PC-3 (cell line): ENCODE results near the gene HDAC10. TPM values are rescaled to one million over a fixed set of nuclear protein-coding genes. Genes with fewer than 3 reads are reported as not detected.

ENCODE experiments used
- ATAC-seq: fragments of 200-7000 bp; cut with Tn5 transposase; 2 replicates; pipeline ENCODE4 v1.9.1; 2020; ENCODE audit warnings: mild to moderate bottlenecking, moderate library complexity
- Bru-seq: library from RNA; stranded (reverse); fragments of 400-500 nt; gene quantifications from one replicate; lab custom pipeline; 2021; lab: Mats Ljungman, UMichigan
- BruChase-seq, 2 experiments: library from RNA; stranded (reverse); fragments of 400-500 nt; gene quantifications; one replicate each; lab custom pipeline; 2021; lab: Mats Ljungman, UMichigan
- BruUV-seq: library from RNA; stranded (reverse); fragments of 400-500 nt; replicated peaks from 2 replicates; lab custom pipeline; 2021; lab: Mats Ljungman, UMichigan
- CTCF ChIA-PET: fragments of 300-600 bp; sonication (Branson Sonifier 250); formaldehyde crosslinking; loops from one replicate; lab custom pipeline; 2022; ENCODE audit warnings: antibody characterized with exemption; lab: Charles Lee
- POLR2A ChIA-PET: fragments of 300-600 bp; sonication (Branson Sonifier 250); formaldehyde crosslinking; loops from one replicate; lab custom pipeline; 2022; ENCODE audit warnings: antibody characterized with exemption; ENCODE audit not compliant: unreplicated experiment; lab: Charles Lee
- DNase-seq: peaks from one replicate; pipeline ENCODE4 v3.0.0-alpha.2; 2015
- H2AFZ ChIP-seq: fragments of 300-600 bp; sonication (generic); 2 replicates; pipeline ENCODE4 v1.6.0; 2016; ENCODE audit warnings: antibody characterized with exemption, low read length
- H3F3A ChIP-seq: fragments of 300-600 bp; sonication (generic); one replicate; pipeline ENCODE4 v1.6.0; 2017; ENCODE audit warnings: antibody characterized with exemption, low read length, control low read depth, mild to moderate bottlenecking; ENCODE audit not compliant: unreplicated experiment
- H3K27ac ChIP-seq: fragments of 300-600 bp; sonication (generic); 2 replicates; pipeline ENCODE4 v1.5.1; 2016; ENCODE audit warnings: mild to moderate bottlenecking, low read length
- H3K27me3 ChIP-seq: fragments of 300-600 bp; sonication (generic); 2 replicates; pipeline ENCODE4 v1.6.1; 2016; ENCODE audit warnings: low read length, mixed read lengths
- H3K36me3 ChIP-seq: fragments of 300-600 bp; sonication (generic); 2 replicates; pipeline ENCODE4 v1.6.1; 2016; ENCODE audit warnings: low read depth, mixed run types, low read length, mixed read lengths
- H3K4me1 ChIP-seq: fragments of 300-600 bp; sonication (generic); 2 replicates; pipeline ENCODE4 v1.5.1; 2016; ENCODE audit warnings: low read length; ENCODE audit not compliant: insufficient read depth
- H3K4me2 ChIP-seq: fragments of 300-600 bp; sonication (generic); 2 replicates; pipeline ENCODE4 v1.6.0; 2016; ENCODE audit warnings: low read length
- H3K4me3 ChIP-seq: fragments of 300-600 bp; sonication (generic); 2 replicates; pipeline ENCODE4 v1.5.1; 2016; ENCODE audit warnings: mild to moderate bottlenecking, low read length, mixed read lengths
- H3K79me2 ChIP-seq: fragments of 300-600 bp; sonication (generic); 2 replicates; pipeline ENCODE4 v1.6.1; 2017; ENCODE audit warnings: low read length, mixed read lengths
- H3K9ac ChIP-seq: fragments of 300-600 bp; sonication (generic); 2 replicates; pipeline ENCODE4 v1.6.0; 2016; ENCODE audit warnings: mild to moderate bottlenecking, low read length
- H3K9me2 ChIP-seq: fragments of 300-600 bp; sonication (generic); replicated peaks from 2 replicates; pipeline ENCODE4 v1.6.1; 2016; ENCODE audit warnings: mixed run types, low read length, mixed read lengths
- H3K9me3 ChIP-seq: fragments of 300-600 bp; sonication (generic); 2 replicates; pipeline ENCODE4 v1.6.1; 2016; ENCODE audit warnings: low read length, mixed read lengths
- H4K20me1 ChIP-seq: fragments of 300-600 bp; sonication (generic); 2 replicates; pipeline ENCODE4 v1.6.1; 2016; ENCODE audit warnings: low read length, mixed read lengths
- EZH2 ChIP-seq: fragments of 300-600 bp; sonication (generic); IDR thresholded peaks from one replicate; pipeline ENCODE4 v1.6.1; 2017; ENCODE audit warnings: antibody characterized with exemption, mild to moderate bottlenecking, low read length; ENCODE audit not compliant: unreplicated experiment
- EZH2phosphoT487 ChIP-seq: fragments of 300-600 bp; sonication (generic); IDR thresholded peaks from 2 replicates; pipeline ENCODE4 v1.6.1; 2018; ENCODE audit warnings: mild to moderate bottlenecking, antibody characterized with exemption, low read length, borderline replicate concordance
- intact Hi-C: fragments of 100-400 bp; cut with micrococcal nuclease; formaldehyde crosslinking; loops from 2 replicates; pipeline ENCODE4 v1.9.0; 2023
- long read RNA-seq: library from polyadenylated mRNA; unstranded; transcript quantifications from one replicate; pipeline ENCODE4 v2.0.0, GENCODE V29; 2021; ENCODE audit not compliant: unreplicated experiment
- total RNA-seq: library from RNA; depleted of rRNA; stranded (reverse); fragments of >200 nt; gene quantifications from 2 replicates; pipeline ENCODE4 v1.2.3, GENCODE V29; 2014; rRNA removed
- TF ChIP-seq, protein P1 (sequence below): fragments of 300-600 bp; sonication (generic); conservative IDR thresholded peaks from 2 replicates; pipeline ENCODE4 v1.5.1; 2017; ENCODE audit warnings: antibody characterized with exemption, low read depth, mild to moderate bottlenecking, low read length

Gene HDAC10, protein sequence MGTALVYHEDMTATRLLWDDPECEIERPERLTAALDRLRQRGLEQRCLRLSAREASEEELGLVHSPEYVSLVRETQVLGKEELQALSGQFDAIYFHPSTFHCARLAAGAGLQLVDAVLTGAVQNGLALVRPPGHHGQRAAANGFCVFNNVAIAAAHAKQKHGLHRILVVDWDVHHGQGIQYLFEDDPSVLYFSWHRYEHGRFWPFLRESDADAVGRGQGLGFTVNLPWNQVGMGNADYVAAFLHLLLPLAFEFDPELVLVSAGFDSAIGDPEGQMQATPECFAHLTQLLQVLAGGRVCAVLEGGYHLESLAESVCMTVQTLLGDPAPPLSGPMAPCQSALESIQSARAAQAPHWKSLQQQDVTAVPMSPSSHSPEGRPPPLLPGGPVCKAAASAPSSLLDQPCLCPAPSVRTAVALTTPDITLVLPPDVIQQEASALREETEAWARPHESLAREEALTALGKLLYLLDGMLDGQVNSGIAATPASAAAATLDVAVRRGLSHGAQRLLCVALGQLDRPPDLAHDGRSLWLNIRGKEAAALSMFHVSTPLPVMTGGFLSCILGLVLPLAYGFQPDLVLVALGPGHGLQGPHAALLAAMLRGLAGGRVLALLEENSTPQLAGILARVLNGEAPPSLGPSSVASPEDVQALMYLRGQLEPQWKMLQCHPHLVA
- total RNA-seq: 25.8 and 34.5 TPM in 2 replicates
- Bru-seq, nascent RNA: percentile 54 among the genes with signal in this experiment
- percentile 76 among the genes with signal in this experiment for BruChase-seq, experiment 1, labeled RNA remaining after a 6-hour chase
- BruChase-seq, experiment 2, labeled RNA remaining after a 2-hour chase: percentile 66 among the genes with signal in this experiment
- long read RNA-seq, partial matches to known transcripts: 42 of 70 reads
- long read RNA-seq, other reads (novel, unspliced or antisense): 23 of 70 reads

GRCh38 chr22:50250555-50251476 lies at the start of gene HDAC10:
Gene HDAC10 (minus strand): TSS chr22:50251265. CDS start chr22:50251032, 233 bp downstream.
- H3K36me3 ChIP-seq: no peaks in the 10 kb centered on the region
- peak within 1 kb of the TSS; percentile 77 for H3K9ac ChIP-seq
- no peak for TF ChIP-seq EZH2
- no peak for TF ChIP-seq EZH2phosphoT487
- TF ChIP-seq, protein P1, sequence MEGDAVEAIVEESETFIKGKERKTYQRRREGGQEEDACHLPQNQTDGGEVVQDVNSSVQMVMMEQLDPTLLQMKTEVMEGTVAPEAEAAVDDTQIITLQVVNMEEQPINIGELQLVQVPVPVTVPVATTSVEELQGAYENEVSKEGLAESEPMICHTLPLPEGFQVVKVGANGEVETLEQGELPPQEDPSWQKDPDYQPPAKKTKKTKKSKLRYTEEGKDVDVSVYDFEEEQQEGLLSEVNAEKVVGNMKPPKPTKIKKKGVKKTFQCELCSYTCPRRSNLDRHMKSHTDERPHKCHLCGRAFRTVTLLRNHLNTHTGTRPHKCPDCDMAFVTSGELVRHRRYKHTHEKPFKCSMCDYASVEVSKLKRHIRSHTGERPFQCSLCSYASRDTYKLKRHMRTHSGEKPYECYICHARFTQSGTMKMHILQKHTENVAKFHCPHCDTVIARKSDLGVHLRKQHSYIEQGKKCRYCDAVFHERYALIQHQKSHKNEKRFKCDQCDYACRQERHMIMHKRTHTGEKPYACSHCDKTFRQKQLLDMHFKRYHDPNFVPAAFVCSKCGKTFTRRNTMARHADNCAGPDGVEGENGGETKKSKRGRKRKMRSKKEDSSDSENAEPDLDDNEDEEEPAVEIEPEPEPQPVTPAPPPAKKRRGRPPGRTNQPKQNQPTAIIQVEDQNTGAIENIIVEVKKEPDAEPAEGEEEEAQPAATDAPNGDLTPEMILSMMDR: no peak
- H3K4me1 ChIP-seq: peaks cover 11% of the 10 kb centered on the region; the same call in 1 of the 2 replicates
- H3K27ac ChIP-seq: no peak within 1 kb of the TSS
- TSS peak; percentile 17 for BruUV-seq
- H3K27me3 ChIP-seq: no peaks in the 10 kb centered on the region
- peaks cover 10% of the 10 kb centered on the region for H3K79me2 ChIP-seq
- no peaks in the 10 kb centered on the region for H4K20me1 ChIP-seq
- no peaks in the 10 kb centered on the region for H3K9me3 ChIP-seq
- peak within 1 kb of the TSS; percentile 70 for H2AFZ ChIP-seq
- no peaks in the 10 kb centered on the region for H3K9me2 ChIP-seq
- no peaks in the 10 kb centered on the region for H3F3A ChIP-seq
- intact Hi-C loops: loop anchor here (5.0 kb wide), 1 partner anchor 91 kb away; the partner anchor contains the start of gene PPP6R2
- CTCF ChIA-PET: interaction anchor here (0.7 kb wide), 2 partner anchors 54 to 257 kb away, joined by 3 to 8 read pairs; partner anchors contain the start of gene LMF2
- H3K4me2 ChIP-seq: peak within 1 kb of the TSS; percentile 91
- ATAC-seq (peak; percentile 51), DNase-seq (peak; percentile 63)
- H3K4me3 ChIP-seq: peak within 1 kb of the TSS; percentile 84
- POLR2A ChIA-PET: no interaction called here

GRCh38 chr22:50300620-50301257 lies 49.7 kb upstream of the HDAC10 start:
- no peak for TF ChIP-seq EZH2
- no peaks in the 10 kb centered on the region for H3K9me3 ChIP-seq
- H3K9ac ChIP-seq: no peak overlapping the region
- no TSS peak for BruUV-seq
- CTCF ChIA-PET: interaction anchor here (0.6 kb wide), 1 partner anchor 32 kb away, joined by 3 read pairs; no protein-coding TSS in a partner anchor
- peaks cover 4% of the 10 kb centered on the region; the same call in 1 of the 2 replicates for H4K20me1 ChIP-seq
- H3K9me2 ChIP-seq: no peaks in the 10 kb centered on the region
- H3K4me2 ChIP-seq: no peak overlapping the region
- H3K27me3 ChIP-seq: no peaks in the 10 kb centered on the region
- peaks cover 3% of the 10 kb centered on the region for H3F3A ChIP-seq
- peaks cover 42% of the 10 kb centered on the region for H3K4me1 ChIP-seq
- H2AFZ ChIP-seq: no peak overlapping the region
- ATAC-seq (no peak), DNase-seq (no peak)
- H3K79me2 ChIP-seq: peaks cover 89% of the 10 kb centered on the region
- no peak overlapping the region for H3K4me3 ChIP-seq
- H3K27ac ChIP-seq: no peak overlapping the region
- intact Hi-C loops: no loop called here
- H3K36me3 ChIP-seq: no peaks in the 10 kb centered on the region
- POLR2A ChIA-PET: no interaction called here
